Neural progenitor cell (in vitro differentiated cells): ENCODE data around the gene SH2B2. TPM values are rescaled to one million over a fixed set of nuclear protein-coding genes. Genes with fewer than 3 reads are reported as not detected.

Experiments used
- DNase-seq: peaks from one replicate; pipeline ENCODE4 v3.0.0-alpha.2; 2016; ENCODE audit warnings: low spot score
- H2AFZ ChIP-seq: fragments of 200-600 bp; sonication (generic); replicated peaks from 2 replicates; pipeline ENCODE4 v1.6.1; 2016; ENCODE audit warnings: antibody characterized with exemption
- H3F3A ChIP-seq: fragments of 200-600 bp; sonication (generic); 2 replicates; pipeline ENCODE4 v1.6.1; 2016; ENCODE audit warnings: antibody characterized with exemption, low read depth
- H3K27ac ChIP-seq: fragments of 200-600 bp; sonication (generic); 2 replicates; pipeline ENCODE4 v1.5.1; 2016; ENCODE audit warnings: mild to moderate bottlenecking
- H3K27me3 ChIP-seq: fragments of 200-600 bp; sonication (generic); 2 replicates; pipeline ENCODE4 v1.6.1; 2016; ENCODE audit warnings: mild to moderate bottlenecking, moderate library complexity
- H3K36me3 ChIP-seq: fragments of 200-600 bp; sonication (generic); 2 replicates; pipeline ENCODE4 v1.5.1; 2016
- H3K4me1 ChIP-seq: fragments of 200-600 bp; sonication (generic); 2 replicates; pipeline ENCODE4 v1.6.1; 2016; ENCODE audit warnings: mixed run types
- H3K4me2 ChIP-seq: fragments of 200-600 bp; sonication (generic); 2 replicates; pipeline ENCODE4 v1.6.1; 2016
- H3K4me3 ChIP-seq: fragments of 200-600 bp; sonication (generic); 2 replicates; pipeline ENCODE4 v1.5.1; 2016
- H3K79me2 ChIP-seq: fragments of 200-600 bp; sonication (generic); 2 replicates; pipeline ENCODE4 v1.6.1; 2016; ENCODE audit warnings: low read depth
- H3K9ac ChIP-seq: fragments of 200-600 bp; sonication (generic); 2 replicates; pipeline ENCODE4 v1.6.1; 2016
- H3K9me3 ChIP-seq: fragments of 200-600 bp; sonication (generic); 2 replicates; pipeline ENCODE4 v1.5.1; 2016; ENCODE audit warnings: low read depth
- H4K20me1 ChIP-seq: fragments of 200-600 bp; sonication (generic); 2 replicates; pipeline ENCODE4 v1.6.1; 2016; ENCODE audit warnings: low read depth
- H3K27ac Mint-ChIP-seq: 3 replicates; pipeline ENCODE4 v1.8.0; 2021; ENCODE audit warnings: mixed read lengths
- H3K27me3 Mint-ChIP-seq: 2 replicates; pipeline ENCODE4 v1.8.0; 2022; ENCODE audit warnings: low read depth, mild to moderate bottlenecking, inconsistent platforms, moderate library complexity, mixed read lengths; ENCODE audit not compliant: insufficient read depth
- H3K36me3 Mint-ChIP-seq: 3 replicates; pipeline ENCODE4 v1.8.0; 2021; ENCODE audit warnings: mixed read lengths
- H3K4me1 Mint-ChIP-seq: 3 replicates; pipeline ENCODE4 v1.8.0; 2021; ENCODE audit warnings: mixed read lengths
- H3K4me3 Mint-ChIP-seq: 3 replicates; pipeline ENCODE4 v1.8.0; 2021; ENCODE audit warnings: mild to moderate bottlenecking, moderate library complexity, mixed read lengths
- H3K9me3 Mint-ChIP-seq: 3 replicates; pipeline ENCODE4 v1.8.0; 2020; ENCODE audit warnings: mixed read lengths
- CTCF ChIP-seq: fragments of 200-600 bp; sonication (generic); IDR thresholded peaks from 2 replicates; pipeline ENCODE4 v1.5.1; 2017; ENCODE audit warnings: antibody characterized with exemption, mild to moderate bottlenecking
- EZH2 ChIP-seq: fragments of 200-600 bp; sonication (generic); IDR thresholded peaks from 2 replicates; pipeline ENCODE4 v1.6.1; 2017; ENCODE audit warnings: antibody characterized with exemption, mild to moderate bottlenecking, moderate library complexity
- EZH2phosphoT487 ChIP-seq: fragments of 200-600 bp; sonication (generic); IDR thresholded peaks from 2 replicates; pipeline ENCODE4 v1.6.1; 2017; ENCODE audit warnings: antibody characterized with exemption
- total RNA-seq: library from RNA; depleted of rRNA; stranded (reverse); fragments of >200 nt; gene quantifications from 2 replicates; pipeline ENCODE4 v1.2.3, GENCODE V29; 2015; ENCODE audit warnings: low replicate concordance

The SH2B2 gene
- total RNA-seq, 1 donor from 2014 or later = 2.0 TPM

- TF ChIP-seq EZH2 (no peak), CTCF (no peak), EZH2phosphoT487 (no peak)
Observed at GRCh38 chr7:102271158-102271798, 15.4 kb upstream of the SH2B2 start.

GRCh38 chr7:102272075-102272916, 14.4 kb upstream of the SH2B2 start:
- Histone ChIP-seq H3K4me1 (no peaks in the 10 kb centered on the region), H4K20me1 (no peaks in the 10 kb centered on the region), H3K36me3 (no peaks in the 10 kb centered on the region), H3F3A (no peaks in the 10 kb centered on the region), H2AFZ (peak overlapping the region; percentile 39), H3K27ac (no peak overlapping the region), H3K4me2 (no peak overlapping the region), H3K4me3 (no peak overlapping the region), H3K27me3 (no peaks in the 10 kb centered on the region), H3K79me2 (no peaks in the 10 kb centered on the region), H3K9me3 (no peaks in the 10 kb centered on the region), H3K9ac (no peak overlapping the region)
- TF ChIP-seq CTCF (peak; percentile 98), EZH2 (no peak)
- peaks cover 10% of the 10 kb centered on the region for H3K4me1 Mint-ChIP-seq
- H3K4me3 Mint-ChIP-seq = no peak overlapping the region
- peak; percentile 88 for DNase-seq
- no peaks in the 10 kb centered on the region for H3K36me3 Mint-ChIP-seq
- H3K27me3 Mint-ChIP-seq = peaks cover 5% of the 10 kb centered on the region
- no peaks in the 10 kb centered on the region for H3K9me3 Mint-ChIP-seq
- no peak overlapping the region for H3K27ac Mint-ChIP-seq

More at GRCh38 chr7:102271158-102271798, 15.4 kb upstream of the SH2B2 start:
- Histone ChIP-seq H3K9me3 (no peaks in the 10 kb centered on the region), H3K27ac (no peak overlapping the region), H4K20me1 (no peaks in the 10 kb centered on the region), H3K4me1 (no peaks in the 10 kb centered on the region), H3K9ac (no peak overlapping the region), H3K4me3 (no peak overlapping the region), H3K4me2 (no peak overlapping the region), H3K27me3 (no peaks in the 10 kb centered on the region), H3K36me3 (no peaks in the 10 kb centered on the region), H2AFZ (no peak overlapping the region), H3F3A (no peaks in the 10 kb centered on the region), H3K79me2 (no peaks in the 10 kb centered on the region)
- Mint-ChIP-seq H3K4me1 (peaks cover 15% of the 10 kb centered on the region), H3K27ac (no peak overlapping the region), H3K36me3 (no peaks in the 10 kb centered on the region), H3K4me3 (no peak overlapping the region), H3K9me3 (no peaks in the 10 kb centered on the region), H3K27me3 (peaks cover 5% of the 10 kb centered on the region)
- DNase-seq = no peak

GRCh38 chr7:102272917-102273748, 13.5 kb upstream of the SH2B2 start:
- TF ChIP-seq EZH2 = no peak
- TF ChIP-seq EZH2phosphoT487 = no peak
- TF ChIP-seq CTCF = no peak
- no peak overlapping the region for H3K4me3 Mint-ChIP-seq
- Histone ChIP-seq H3K27me3 (no peaks in the 10 kb centered on the region), H3K9me3 (no peaks in the 10 kb centered on the region), H2AFZ (no peak overlapping the region), H3K79me2 (no peaks in the 10 kb centered on the region), H3K4me1 (no peaks in the 10 kb centered on the region), H3F3A (no peaks in the 10 kb centered on the region), H3K4me3 (no peak overlapping the region), H3K36me3 (no peaks in the 10 kb centered on the region), H3K27ac (no peak overlapping the region), H3K9ac (no peak overlapping the region), H3K4me2 (no peak overlapping the region), H4K20me1 (no peaks in the 10 kb centered on the region)
- no peak overlapping the region for H3K27ac Mint-ChIP-seq
- peaks cover 10% of the 10 kb centered on the region for H3K4me1 Mint-ChIP-seq
- no peaks in the 10 kb centered on the region for H3K36me3 Mint-ChIP-seq
- DNase-seq = no peak
- no peaks in the 10 kb centered on the region for H3K9me3 Mint-ChIP-seq
- peaks cover 5% of the 10 kb centered on the region for H3K27me3 Mint-ChIP-seq
